Measurements from ENCODE around the gene SPHK2.

Gene SPHK2

DNA sequence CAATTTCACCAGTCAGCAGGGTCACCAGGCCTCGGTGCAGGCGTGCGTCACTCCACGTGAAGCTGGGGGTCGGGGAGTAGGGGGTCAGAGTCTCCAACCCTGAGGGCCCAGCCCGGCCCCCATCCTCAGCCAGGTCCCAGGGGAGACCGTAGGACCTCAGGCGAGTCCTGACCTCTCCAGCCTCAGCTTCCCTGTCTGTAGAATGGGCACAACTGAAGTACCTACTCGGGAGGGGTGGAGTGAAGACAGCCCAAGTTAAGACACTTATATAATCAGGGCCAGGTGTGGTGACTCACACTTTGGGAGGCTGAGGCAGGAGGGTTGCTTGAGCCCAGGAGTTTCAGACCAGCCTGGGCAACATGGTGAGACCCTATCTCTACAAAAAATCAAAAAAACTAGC, 15.5 kb upstream of the SPHK2 start:
- FAIRE-seq = no peak

DNA sequence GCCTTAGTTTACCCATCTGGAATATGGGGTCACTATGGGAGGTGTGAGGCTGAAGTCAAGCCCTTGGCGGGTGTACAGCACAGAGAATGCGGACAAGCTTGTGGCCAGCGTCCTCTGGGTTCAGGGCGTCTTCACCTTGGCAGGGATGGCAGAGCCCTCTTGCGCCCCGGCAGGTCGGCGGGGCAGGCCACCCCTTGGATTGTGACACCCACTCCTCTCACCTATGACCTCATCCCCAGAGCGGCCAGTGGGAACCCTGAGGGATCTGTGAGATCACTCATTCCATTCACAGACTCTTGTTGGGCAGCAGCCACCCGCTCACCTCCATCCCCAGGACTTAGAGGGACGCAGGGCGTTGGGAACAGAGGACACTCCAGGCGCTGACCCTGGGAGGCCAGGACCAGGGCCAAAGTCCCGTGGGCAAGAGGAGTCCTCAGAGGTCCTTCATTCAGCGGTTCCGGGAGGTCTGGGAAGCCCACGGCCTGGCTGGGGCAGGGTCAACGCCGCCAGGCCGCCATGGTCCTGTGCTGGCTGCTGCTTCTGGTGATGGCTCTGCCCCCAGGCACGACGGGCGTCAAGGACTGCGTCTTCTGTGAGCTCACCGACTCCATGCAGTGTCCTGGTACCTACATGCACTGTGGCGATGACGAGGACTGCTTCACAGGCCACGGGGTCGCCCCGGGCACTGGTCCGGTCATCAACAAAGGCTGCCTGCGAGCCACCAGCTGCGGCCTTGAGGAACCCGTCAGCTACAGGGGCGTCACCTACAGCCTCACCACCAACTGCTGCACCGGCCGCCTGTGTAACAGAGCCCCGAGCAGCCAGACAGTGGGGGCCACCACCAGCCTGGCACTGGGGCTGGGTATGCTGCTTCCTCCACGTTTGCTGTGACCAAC, 12.6 kb upstream of the SPHK2 start, which contains the start of gene SPACA4:
TSS of gene SPACA4 (plus strand) at position 280 of the 896 bp plus-strand sequence. CDS start at position 517, 237 bp downstream.
- FAIRE-seq = no peak

DNA sequence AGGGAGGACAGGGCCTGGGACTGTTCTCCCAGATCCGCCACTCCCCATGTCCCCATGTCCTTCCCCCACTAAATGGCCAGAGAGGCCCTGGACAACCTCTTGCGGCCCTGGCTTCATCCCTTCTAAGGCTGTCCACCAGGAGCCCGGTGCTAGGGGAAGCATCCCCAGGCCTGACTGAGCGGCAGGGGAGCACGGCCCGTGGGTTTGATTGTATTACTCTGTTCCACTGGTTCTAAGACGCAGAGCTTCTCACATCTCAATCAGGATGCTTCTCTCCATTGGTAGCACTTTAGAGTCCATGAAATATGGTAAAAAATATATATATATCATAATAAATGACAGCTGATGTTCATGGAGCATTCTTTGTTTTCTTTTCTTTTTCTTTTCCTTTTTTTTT, 11.9 kb upstream of the SPHK2 start:
- FAIRE-seq = no peak

DNA sequence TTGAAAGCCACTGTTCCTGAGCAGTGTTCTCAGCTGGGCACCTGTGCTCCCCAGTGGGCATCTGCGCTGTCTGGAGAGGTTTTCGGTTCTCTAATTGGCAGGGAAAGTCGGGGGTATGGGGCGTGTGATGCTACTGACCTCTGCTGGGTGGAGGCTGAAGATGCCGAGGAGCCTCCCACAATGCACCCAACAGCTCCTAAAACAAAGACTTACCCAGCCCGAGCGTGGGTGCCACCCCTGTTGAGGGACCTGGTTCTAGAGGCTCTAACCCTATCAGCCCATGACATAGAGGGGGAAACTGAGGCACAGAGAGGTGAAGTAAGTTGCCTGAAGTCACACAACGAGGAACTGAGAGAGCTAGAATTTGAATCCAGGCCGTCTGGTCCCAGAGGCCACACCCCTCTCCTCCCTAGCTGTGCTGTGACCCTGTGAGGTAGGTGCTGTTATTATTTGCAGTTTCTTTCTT, 10.5 kb upstream of the SPHK2 start:
- no peak for FAIRE-seq

DNA sequence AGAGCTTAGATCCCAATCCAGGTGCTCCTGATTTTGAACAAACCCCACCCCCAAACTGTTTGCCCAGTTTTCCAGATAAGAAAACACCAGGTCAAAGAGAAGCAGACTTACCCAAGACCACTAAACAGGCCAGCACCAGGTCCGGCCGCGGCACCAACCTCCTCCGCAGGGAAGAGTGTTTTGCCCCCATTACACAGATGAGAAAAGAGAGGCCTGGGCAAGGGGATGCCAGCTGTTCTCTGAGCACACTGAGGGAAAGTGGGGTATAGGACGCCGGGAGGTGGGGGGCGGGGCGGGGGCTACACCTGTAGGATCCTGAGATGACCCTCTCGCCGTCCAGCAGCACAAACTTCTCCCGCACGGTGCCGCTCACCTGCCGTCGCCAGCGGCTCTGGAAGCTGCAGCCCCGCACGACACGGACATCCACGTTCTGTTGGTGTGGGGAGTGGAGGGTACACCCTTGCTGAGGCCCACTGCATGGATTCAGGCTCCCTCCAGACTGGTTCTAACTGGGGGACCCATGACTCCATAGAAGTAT, 9.7 kb upstream of the SPHK2 start:
- no peak for FAIRE-seq

- no peak for FAIRE-seq
These were observed 7.4 kb upstream of the SPHK2 start for GRCh38 chr19:48611872-48612271.

DNA sequence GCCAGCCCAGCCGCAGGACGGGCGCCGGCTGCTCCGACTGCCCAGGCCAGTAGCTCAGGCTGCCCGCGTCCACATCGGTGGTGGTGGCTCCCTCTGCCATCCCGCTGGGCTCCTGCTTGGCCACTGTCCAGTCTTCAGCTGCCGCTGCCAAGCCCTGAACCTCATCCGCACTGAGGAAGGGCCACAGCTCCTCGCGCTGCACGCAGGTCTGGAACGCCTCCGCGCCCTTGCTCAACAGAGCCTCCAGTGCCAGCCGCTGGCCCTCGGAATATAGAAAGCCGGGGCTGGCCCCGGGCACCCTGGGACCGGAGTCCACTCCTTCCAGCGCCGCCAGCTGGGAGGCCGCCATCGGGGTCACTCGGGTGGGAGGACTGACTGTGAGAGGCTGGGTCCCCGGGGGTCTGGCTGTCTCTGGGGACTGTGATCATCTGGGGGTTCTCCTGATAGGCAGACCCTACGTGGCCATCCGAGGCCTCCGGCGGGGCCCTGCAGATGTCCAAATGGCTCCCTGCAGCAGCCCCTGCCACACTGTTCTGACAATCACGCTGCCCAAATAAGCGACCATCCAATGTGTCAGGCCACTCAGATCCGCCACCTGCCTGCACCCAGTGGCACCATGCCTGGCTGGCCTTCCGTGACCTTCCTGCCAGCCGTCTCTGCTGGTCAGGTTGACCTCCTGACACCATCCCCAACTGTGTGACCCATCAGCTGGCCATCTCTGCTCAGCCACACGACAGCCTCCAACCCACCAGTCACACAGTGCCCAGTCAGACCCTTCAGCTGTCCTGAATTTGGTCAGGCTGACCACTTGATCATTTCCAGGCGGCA, 6.1 kb upstream of the SPHK2 start:
- FAIRE-seq = no peak

GRCh38 chr19:48613852-48614435, 5.4 kb upstream of the SPHK2 start:
- no peak for FAIRE-seq

- peak; percentile 34 for FAIRE-seq
These were observed 4.7 kb upstream of the SPHK2 start, which contains the start of gene FAM83E for GRCh38 chr19:48614436-48615230. Gene FAM83E, minus strand, starts transcription at chr19:48615076. Its CDS starts 1,704 bp downstream, at chr19:48613372.

GRCh38 chr19:48615231-48616040, 3.9 kb upstream of the SPHK2 start:
- FAIRE-seq = no peak

DNA sequence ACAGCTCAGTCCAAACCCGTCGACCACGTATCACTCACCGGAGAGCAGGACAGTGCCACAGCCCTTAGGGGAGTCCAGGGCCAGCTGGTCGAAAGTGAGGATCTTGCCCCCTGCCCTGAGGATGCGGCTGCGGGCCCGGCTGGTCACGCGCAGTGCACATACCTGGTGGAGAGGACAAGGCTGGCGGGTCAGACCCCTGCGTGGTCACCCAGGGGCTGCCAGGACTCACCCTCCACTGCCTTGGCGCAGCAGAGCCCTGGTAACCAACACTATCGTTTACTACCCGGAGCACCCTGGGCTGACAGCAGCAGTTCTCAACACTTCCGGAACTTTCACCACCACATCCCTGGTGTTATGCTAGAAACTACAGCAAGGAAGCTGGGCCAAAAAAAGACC, 3.3 kb upstream of the SPHK2 start:
- no peak for FAIRE-seq

GRCh38 chr19:48616491-48617056, 2.7 kb upstream of the SPHK2 start:
- FAIRE-seq = no peak

DNA sequence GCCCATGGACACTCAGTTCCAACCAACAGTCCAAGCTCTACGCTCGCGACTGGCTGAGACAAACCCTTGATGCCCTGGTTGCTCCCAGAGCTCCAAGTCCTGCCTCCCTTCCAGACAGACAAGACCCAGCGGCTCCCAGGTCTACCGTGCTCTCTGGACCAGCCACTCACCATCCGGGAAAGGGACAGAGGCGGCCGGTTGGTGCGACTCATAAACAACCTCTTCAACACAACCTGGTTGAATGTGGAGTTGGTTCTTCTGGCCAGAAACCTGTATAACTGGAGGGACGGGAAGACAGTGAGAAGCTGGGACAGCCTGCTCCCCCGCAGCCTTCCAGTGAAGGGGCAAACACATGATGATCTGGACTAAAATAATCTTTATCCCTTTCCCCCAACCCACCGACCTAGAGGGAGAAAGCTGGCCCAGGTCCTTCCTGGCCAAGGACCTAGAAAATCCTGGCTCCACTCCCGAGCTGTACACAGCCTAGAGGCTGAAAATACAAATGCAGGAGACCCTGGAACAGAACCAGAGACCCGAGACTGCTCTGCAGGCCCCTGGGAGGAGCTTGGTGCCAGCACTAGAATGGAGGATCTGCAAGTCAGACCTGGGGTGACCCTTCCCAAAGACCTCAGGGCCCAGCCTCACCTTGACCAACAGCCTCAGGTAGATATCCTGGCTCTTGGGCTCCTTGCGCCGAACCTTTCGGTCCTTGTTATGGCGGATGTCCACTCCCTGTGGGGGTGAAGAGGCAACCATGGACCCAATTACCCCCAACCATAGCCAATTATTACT, 2.0 kb upstream of the SPHK2 start:
- FAIRE-seq = no peak

- FAIRE-seq = no peak
These were observed 909 bp upstream of the SPHK2 start for GRCh38 chr19:48618278-48618915.

DNA sequence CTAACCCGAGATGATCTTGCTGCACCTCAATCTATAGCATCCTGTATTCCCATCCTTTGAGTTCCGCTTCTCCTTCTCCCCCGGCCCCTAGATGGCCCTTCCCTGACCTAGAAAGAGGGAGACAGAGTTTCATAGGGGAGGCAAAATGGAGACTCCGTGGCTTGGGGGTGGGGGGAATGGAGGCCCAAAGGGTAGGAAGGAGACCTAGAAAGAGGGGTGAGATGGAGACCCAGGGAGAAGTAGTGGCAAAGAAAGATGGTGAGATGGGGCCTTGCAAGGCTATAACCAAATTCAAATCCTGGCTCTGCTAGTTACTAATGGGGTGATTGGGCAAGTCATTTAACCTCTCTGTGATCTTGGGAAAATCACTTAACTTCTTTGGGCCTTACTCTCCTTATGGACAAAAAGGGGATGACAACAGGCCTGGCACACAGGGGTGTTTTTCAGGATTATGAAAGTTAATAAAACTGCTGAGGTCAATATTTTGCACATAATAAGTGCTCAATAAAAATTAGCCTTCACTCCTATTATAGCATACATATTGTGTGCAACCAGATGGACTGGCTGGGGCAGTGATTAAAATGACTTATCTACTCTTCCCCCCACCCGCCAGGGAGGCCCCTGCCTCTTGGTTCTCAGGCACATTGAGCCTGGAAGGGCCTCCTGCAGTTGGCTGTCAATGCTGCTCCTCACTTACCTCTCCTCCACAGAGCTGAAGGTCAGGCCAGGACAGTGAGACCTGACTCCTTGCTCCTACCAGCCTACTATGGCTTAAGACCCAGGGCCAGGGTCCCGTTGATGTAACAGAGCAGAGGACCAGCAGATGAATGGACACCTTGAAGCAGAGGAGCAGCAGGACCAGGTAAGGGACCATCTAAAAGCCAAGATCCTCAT, 633 bp downstream of the SPHK2 start:
- FAIRE-seq = no peak

DNA sequence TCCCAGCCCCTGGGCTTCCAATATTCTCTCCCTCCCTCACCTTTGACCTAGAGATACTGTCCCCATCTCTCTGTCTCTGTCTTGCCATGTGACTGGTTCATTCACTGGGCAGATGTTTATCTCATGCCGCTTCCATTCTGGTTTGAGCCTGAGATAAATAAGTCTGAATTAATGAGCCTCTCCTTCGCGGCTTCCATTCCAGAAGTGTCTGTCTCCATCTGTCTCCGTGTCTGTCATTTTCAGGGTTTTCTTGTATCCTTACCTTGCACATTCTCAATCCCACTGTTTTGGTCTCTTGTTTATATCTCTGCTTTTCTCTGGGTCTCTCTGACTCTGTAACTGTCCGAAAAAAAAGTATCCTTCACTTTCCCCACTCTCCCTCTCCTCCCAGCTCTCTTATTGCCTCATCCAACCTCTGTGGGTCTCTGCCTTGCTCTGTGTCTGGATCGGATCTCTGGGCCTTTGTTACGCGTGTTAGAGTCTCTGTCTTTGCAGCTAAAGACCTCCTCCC, 4.3 kb downstream of the SPHK2 start:
- no peak for FAIRE-seq

GRCh38 chr19:48624067-48624594, 4.8 kb downstream of the SPHK2 start:
- peak; percentile 96 for FAIRE-seq

All from G401.6 (cell line).